MM.1S (cell line): ENCODE measurements around the gene OLIG2.

Experiments used
- EZH2 ChIP-seq: fragments of 300-600 bp; sonication (generic); optimal IDR thresholded peaks from 2 replicates; pipeline ENCODE3; 2017; ENCODE audit warnings: low read depth, mild to moderate bottlenecking, antibody characterized with exemption, low read length, mixed read lengths
- EZH2phosphoT487 ChIP-seq: fragments of 300-600 bp; sonication (generic); IDR thresholded peaks from 2 replicates; pipeline ENCODE4 v1.6.1; 2018; ENCODE audit warnings: antibody characterized with exemption, low read length
- TF ChIP-seq, protein P1 (sequence below): fragments of 300-600 bp; sonication (generic); IDR thresholded peaks from 2 replicates; pipeline ENCODE4 v1.5.1; 2016; ENCODE audit warnings: antibody characterized with exemption, low read length, mixed read lengths

GRCh38 chr21:33047231-33047630 lies 21.5 kb downstream of the OLIG2 start:
- TF ChIP-seq, protein P1, sequence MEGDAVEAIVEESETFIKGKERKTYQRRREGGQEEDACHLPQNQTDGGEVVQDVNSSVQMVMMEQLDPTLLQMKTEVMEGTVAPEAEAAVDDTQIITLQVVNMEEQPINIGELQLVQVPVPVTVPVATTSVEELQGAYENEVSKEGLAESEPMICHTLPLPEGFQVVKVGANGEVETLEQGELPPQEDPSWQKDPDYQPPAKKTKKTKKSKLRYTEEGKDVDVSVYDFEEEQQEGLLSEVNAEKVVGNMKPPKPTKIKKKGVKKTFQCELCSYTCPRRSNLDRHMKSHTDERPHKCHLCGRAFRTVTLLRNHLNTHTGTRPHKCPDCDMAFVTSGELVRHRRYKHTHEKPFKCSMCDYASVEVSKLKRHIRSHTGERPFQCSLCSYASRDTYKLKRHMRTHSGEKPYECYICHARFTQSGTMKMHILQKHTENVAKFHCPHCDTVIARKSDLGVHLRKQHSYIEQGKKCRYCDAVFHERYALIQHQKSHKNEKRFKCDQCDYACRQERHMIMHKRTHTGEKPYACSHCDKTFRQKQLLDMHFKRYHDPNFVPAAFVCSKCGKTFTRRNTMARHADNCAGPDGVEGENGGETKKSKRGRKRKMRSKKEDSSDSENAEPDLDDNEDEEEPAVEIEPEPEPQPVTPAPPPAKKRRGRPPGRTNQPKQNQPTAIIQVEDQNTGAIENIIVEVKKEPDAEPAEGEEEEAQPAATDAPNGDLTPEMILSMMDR = no peak
- no peak for TF ChIP-seq EZH2
- no peak for TF ChIP-seq EZH2phosphoT487
